Stimulated activated naive B cell treated with anti-CD40 and anti-IgM and Interleukin-4, amounts not matched to agents 10 μg/mL and 1 μg/mL and 100 μg/mL, for 72 hours (primary cell): ENCODE measurements around the gene KIAA1755.
"Not testable (repeated sequence)": the region's sequence is repeated elsewhere in the genome, so short reads cannot be mapped to it uniquely, and the experiment has no call there.

ENCODE experiments used
- ATAC-seq, 2 donors: fragments of 150-1000 bp; cut with Tn5 transposase; replicated peaks; 2 replicates each; pipeline ENCODE4 v1.10.0; 2021; ENCODE audit warnings: moderate library complexity in 1 of 2
- DNase-seq: peaks from one replicate; pipeline ENCODE4 v3.0.0; 2021
- H3K27ac Mint-ChIP-seq: one replicate; pipeline ENCODE4 v1.8.0; 2022; ENCODE audit warnings: mild to moderate bottlenecking, mixed read lengths
- H3K27me3 Mint-ChIP-seq, 2 donors: one replicate each; pipeline ENCODE4 v1.8.0; 2022; ENCODE audit warnings: mixed read lengths in 2 of 2
- H3K36me3 Mint-ChIP-seq, 2 donors: one replicate each; pipeline ENCODE4 v1.8.0; 2022; ENCODE audit warnings: mixed read lengths in 2 of 2, mild to moderate bottlenecking in 1 of 2
- H3K4me1 Mint-ChIP-seq, 2 donors: one replicate each; pipeline ENCODE4 v1.8.0; 2022; ENCODE audit warnings: mixed read lengths in 2 of 2, mild to moderate bottlenecking in 1 of 2
- H3K4me3 Mint-ChIP-seq, 2 donors: one replicate each; pipeline ENCODE4 v1.8.0; 2022; ENCODE audit warnings: mild to moderate bottlenecking in 2 of 2, mixed read lengths in 2 of 2, moderate library complexity in 1 of 2
- H3K9me3 Mint-ChIP-seq, 2 donors: one replicate each; pipeline ENCODE4 v1.8.0; 2022; ENCODE audit warnings: mixed read lengths in 2 of 2, mild to moderate bottlenecking in 1 of 2

Gene KIAA1755

GRCh38 chr20:38297916-38298674, 37.6 kb upstream of the KIAA1755 start:
- Mint-ChIP-seq H3K4me3 (no peak overlapping the region), H3K27ac (no peak overlapping the region), H3K9me3 (no peaks in the 10 kb centered on the region), H3K27me3 (peaks cover 33 to 37% of the 10 kb centered on the region in 2 donors), H3K36me3 (no peaks in the 10 kb centered on the region), H3K4me1 (peaks cover 0 to 2% of the 10 kb centered on the region in 2 donors)
- DNase-seq (no peak), ATAC-seq (no peak)

DNA sequence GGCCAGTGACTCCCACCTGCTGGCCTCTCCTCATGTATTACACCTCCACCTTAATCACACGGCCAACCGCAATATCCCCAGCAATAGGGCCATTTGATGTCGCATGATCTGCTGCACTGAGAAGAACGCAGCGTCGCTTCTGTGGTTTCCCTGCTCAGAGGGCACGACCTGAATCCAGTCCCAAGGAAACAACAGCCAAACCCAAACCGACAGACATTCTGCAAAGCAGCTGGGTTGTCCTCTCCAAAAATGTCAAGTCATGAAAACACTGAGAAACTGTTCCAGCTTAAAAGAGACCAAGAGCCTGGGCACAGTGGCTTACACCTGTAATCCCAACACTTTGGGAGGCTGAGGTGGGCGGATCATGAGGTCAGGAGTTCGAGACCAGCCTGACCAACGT, 35.9 kb upstream of the KIAA1755 start:
- Mint-ChIP-seq H3K4me1 (peaks cover 0 to 2% of the 10 kb centered on the region in 2 donors), H3K36me3 (no peaks in the 10 kb centered on the region), H3K27me3 (peaks cover 34 to 35% of the 10 kb centered on the region in 2 donors), H3K4me3 (no peak overlapping the region), H3K9me3 (no peaks in the 10 kb centered on the region), H3K27ac (no peak overlapping the region)
- no peak for ATAC-seq
- no peak for DNase-seq

DNA sequence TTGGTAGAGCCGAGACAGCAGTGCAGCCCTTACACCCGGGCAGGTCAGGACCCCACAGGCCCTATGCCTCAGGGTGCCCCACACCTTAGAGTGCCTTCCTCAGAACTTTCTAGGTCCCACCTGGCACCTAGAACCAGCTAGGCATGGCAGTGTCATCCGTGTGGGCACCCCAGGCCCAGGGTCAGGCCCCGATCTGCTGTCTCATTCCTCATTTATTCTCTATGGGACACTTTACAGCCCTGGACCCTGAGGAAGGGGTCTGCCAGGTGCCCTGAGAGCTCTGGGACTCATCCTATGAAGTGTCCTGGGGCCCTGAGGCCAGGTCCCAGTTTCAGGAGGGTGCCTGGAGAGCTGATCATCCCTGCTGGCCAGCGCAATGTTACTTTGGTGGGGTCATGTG, 35.3 kb upstream of the KIAA1755 start:
- ATAC-seq = no peak
- no peak for DNase-seq
- no peaks in the 10 kb centered on the region for H3K9me3 Mint-ChIP-seq
- no peaks in the 10 kb centered on the region for H3K36me3 Mint-ChIP-seq
- H3K27ac Mint-ChIP-seq = no peak overlapping the region
- no peaks in the 10 kb centered on the region for H3K4me1 Mint-ChIP-seq
- no peak overlapping the region for H3K4me3 Mint-ChIP-seq
- peaks cover 34 to 35% of the 10 kb centered on the region in 2 donors for H3K27me3 Mint-ChIP-seq

DNA sequence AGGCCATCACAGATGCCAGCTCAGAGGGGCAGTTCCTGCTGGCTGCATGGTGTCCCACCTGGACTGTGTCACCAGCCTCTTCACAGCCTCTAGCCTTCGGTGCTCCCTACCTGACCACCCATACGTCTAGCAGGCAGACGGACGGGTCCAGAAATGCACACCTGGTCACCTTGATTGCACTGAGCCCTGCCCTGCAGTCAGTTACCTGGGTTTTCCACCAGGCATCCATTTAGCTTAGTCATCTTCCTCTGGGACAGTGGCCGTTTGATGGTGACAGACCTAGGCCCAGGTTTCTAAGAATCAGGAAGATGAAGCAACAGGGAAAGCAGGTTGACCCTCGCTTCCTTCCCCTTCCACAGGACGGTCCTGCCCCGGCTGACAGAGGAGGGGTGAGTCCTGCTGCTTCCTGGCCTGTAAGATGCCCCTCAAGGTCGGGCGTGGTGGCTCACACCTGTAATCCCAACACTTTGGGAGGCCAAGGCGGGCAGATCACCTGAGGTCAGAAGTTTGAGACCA, 33.6 kb upstream of the KIAA1755 start:
- Mint-ChIP-seq H3K27me3 (peaks cover 24 to 35% of the 10 kb centered on the region in 2 donors), H3K4me3 (no peak overlapping the region), H3K27ac (no peak overlapping the region), H3K9me3 (no peaks in the 10 kb centered on the region), H3K36me3 (no peaks in the 10 kb centered on the region), H3K4me1 (no peaks in the 10 kb centered on the region)
- ATAC-seq = no peak
- no peak for DNase-seq

- Mint-ChIP-seq H3K27ac (no peak overlapping the region), H3K4me3 (no peak overlapping the region), H3K27me3 (peaks cover 28 to 41% of the 10 kb centered on the region in 2 donors), H3K36me3 (no peaks in the 10 kb centered on the region), H3K9me3 (no peaks in the 10 kb centered on the region), H3K4me1 (no peaks in the 10 kb centered on the region)
- no peak for ATAC-seq
- no peak for DNase-seq
Measured at GRCh38 chr20:38293491-38294065, 33.0 kb upstream of the KIAA1755 start.

DNA sequence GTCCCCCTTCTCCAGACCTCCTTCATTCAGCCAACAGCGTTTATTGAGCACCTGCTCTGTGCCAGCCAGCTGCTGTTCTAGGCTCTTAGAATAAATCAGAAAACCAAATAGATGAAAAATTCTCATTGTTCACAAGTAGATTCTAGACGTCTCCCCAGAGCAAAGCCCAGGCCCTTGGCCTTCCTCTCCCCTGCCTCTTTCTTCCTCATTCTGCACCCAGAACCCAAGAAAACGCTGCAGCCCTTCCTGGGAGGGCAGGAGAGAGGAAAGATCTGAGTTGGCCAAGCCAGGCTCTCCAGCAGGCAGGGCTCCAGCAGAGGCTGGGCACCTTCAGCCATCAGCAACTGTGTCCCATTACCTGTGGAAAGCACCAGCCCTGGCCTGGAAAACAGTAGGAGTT, 31.4 kb upstream of the KIAA1755 start:
- H3K9me3 Mint-ChIP-seq = no peaks in the 10 kb centered on the region
- peaks cover 4% of the 10 kb centered on the region in 2 donors for H3K4me1 Mint-ChIP-seq
- no peaks in the 10 kb centered on the region for H3K36me3 Mint-ChIP-seq
- DNase-seq = no peak
- no peak overlapping the region for H3K4me3 Mint-ChIP-seq
- ATAC-seq = no peak
- peaks cover 28 to 46% of the 10 kb centered on the region in 2 donors for H3K27me3 Mint-ChIP-seq
- no peak overlapping the region for H3K27ac Mint-ChIP-seq

- ATAC-seq = no peak
- no peak overlapping the region for H3K27ac Mint-ChIP-seq
Measured at GRCh38 chr20:38290829-38291814, 30.6 kb upstream of the KIAA1755 start.

DNA sequence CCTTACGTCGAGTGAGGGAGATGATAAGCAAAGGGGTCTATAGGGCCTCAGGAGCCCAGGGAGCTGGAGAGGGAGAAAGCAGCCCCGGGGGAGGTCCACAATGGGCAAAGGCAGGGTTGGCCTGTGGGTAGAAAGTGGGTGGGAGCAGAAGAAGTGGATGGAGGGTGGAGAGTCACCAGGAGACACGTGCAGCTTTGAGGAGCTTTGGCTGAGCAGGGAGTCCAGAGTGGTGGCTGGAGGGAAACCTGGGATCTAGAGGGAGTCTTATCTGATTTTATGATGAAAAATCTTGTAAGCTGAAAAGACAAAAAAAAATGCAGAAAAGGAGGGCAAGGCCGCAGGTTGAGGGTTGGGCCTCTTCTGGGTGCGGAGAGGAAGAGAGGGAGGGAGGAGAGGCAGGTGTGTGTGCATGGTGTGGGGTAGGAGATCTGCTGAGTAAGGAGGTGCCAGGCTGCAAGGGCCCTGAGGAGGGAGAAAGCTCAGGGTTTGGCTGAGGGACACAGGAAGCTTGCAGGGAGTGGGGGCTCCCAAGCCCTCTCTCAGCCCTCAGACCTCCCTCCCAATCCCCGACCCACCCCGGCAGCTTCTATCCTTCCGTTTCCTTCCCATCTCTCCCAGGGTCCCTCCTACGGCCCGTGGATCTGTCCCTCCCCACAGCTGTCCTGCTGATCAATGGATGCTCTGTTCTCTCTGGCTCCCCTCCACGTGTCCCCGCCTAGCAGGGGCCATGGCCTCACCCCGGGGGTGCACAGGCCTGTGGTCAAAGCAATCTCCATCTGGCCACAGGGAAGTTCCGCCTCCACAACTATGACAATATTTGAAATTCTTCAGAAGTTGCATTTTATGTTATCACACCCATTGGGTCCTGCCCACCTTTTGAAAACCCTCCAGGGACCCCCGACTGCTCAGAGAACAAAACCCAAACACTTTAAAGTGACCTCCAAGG, 26.3 kb upstream of the KIAA1755 start:
- Mint-ChIP-seq H3K4me3 (no peak overlapping the region), H3K4me1 (peaks cover 4% of the 10 kb centered on the region in 2 donors), H3K27me3 (peaks cover 31 to 33% of the 10 kb centered on the region in 2 donors), H3K27ac (no peak overlapping the region), H3K36me3 (no peaks in the 10 kb centered on the region), H3K9me3 (peaks cover 0 to 2% of the 10 kb centered on the region in 2 donors)
- ATAC-seq = no peak
- DNase-seq = no peak

More at GRCh38 chr20:38290829-38291814, 30.6 kb upstream of the KIAA1755 start:
- Mint-ChIP-seq H3K9me3 (no peaks in the 10 kb centered on the region), H3K36me3 (no peaks in the 10 kb centered on the region), H3K4me3 (no peak overlapping the region), H3K27me3 (peaks cover 31 to 53% of the 10 kb centered on the region in 2 donors), H3K4me1 (peaks cover 4% of the 10 kb centered on the region in 2 donors)
- DNase-seq = no peak

- peaks cover 4% of the 10 kb centered on the region in 2 donors for H3K4me1 Mint-ChIP-seq
- DNase-seq (no peak), ATAC-seq (no peak)
- H3K27ac Mint-ChIP-seq = no peak overlapping the region
- H3K9me3 Mint-ChIP-seq = peaks cover 0 to 2% of the 10 kb centered on the region in 2 donors
- H3K27me3 Mint-ChIP-seq = peaks cover 20 to 23% of the 10 kb centered on the region in 2 donors
- no peaks in the 10 kb centered on the region for H3K36me3 Mint-ChIP-seq
- H3K4me3 Mint-ChIP-seq = no peak overlapping the region
Measured at GRCh38 chr20:38284893-38285444, 24.4 kb upstream of the KIAA1755 start.

DNA sequence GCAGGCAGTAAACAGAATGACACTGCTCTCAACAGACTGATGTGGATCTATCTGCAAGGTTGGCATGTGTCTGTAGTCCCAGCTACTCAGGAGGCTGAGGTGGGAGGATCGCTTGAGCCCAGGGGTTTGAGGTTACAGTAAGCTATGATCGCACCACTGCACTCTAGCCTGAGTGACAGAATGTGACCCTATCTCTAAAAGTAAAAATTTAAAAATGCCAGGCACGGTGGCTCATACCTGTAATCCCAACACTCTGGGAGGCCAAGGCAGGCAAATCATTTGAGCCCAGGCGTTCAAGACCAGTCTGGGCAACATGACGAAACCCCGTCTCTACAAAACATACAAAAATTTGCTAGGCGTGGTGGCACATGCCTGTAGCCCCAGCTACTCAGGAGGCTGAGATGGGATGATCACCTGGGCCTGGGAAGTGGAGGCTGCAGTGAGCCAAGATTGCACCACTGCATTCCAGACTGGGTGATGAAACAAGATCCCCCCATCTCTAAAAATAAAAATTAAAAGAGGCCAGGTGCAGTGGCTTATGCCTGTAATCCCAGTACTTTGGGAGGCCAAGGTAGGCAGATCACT, 23.6 kb upstream of the KIAA1755 start:
- not testable (repeated sequence) for H3K4me3 Mint-ChIP-seq, H3K27ac Mint-ChIP-seq, ATAC-seq, H3K36me3 Mint-ChIP-seq, H3K9me3 Mint-ChIP-seq, H3K4me1 Mint-ChIP-seq, DNase-seq
- H3K27me3 Mint-ChIP-seq = peaks cover 19 to 30% of the 10 kb centered on the region in 2 donors

DNA sequence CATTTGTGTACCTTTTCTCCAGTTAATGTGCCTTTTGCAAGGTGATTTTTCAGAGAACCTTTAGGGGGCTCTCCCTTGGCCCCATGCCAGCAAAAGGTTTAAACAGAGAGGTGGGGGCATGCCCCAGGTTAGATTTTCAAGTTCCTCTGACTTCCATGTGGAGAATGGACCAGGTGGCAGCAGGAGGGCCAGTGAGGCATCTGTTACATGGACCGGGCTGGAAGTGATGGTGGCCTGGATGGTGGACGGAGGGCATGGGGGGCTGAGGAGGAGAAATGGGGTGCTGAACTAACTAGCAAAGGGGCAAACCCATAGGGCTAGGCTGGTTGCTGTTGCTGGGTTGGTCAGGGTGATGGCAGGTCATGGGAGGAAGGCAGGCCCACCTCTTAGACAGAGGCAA, 22.7 kb upstream of the KIAA1755 start:
- DNase-seq (no peak), ATAC-seq (no peak)
- peaks cover 0 to 2% of the 10 kb centered on the region in 2 donors for H3K9me3 Mint-ChIP-seq
- no peak overlapping the region for H3K27ac Mint-ChIP-seq
- peaks cover 4% of the 10 kb centered on the region in 2 donors for H3K4me1 Mint-ChIP-seq
- H3K27me3 Mint-ChIP-seq = peaks cover 20 to 32% of the 10 kb centered on the region in 2 donors
- H3K4me3 Mint-ChIP-seq = no peak overlapping the region
- H3K36me3 Mint-ChIP-seq = no peaks in the 10 kb centered on the region

DNA sequence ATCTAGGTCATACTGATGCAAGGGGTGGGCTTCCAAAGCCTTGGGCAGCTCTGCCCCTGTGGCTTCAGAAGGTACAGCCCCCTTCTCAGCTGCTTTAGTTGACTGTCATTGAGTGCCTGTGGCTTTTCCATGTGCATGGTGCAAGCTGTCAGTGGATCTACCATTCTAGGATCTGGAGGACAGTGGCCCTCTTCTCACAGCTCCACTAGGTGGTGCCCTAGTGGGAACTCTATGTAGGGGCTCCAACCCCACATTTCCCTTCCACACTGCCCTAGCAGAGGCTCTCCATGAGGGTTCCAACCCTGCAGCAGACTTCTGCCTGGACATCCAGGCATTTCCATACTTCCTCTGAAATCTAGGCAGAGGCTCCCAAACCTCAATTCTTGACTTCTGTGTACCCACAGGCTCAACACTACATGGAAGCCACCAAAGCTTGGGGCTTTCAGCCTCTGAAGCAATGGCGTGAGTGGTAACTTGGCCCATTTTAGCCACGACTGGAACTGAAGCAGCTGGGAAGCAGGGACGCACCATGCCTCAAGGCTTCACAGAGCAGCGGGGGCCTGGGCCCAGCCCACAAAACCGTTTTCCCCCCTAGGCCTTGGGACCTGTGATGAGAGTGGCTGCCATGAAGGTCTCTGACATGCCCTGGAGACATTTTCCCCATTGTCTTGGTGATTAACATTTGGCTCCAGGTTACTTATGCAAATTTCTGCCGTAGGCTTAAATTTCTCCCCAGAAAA, 20.8 kb upstream of the KIAA1755 start:
- not testable (repeated sequence) for ATAC-seq, H3K4me3 Mint-ChIP-seq, DNase-seq, H3K4me1 Mint-ChIP-seq, H3K9me3 Mint-ChIP-seq, H3K27ac Mint-ChIP-seq, H3K36me3 Mint-ChIP-seq
- H3K27me3 Mint-ChIP-seq = peaks cover 16 to 28% of the 10 kb centered on the region in 2 donors
